Right kidney (tissue), 1 donor: Measurements from ENCODE around the gene NUDC.
"Not testable (repeated sequence)": the region's sequence is repeated elsewhere in the genome, so short reads cannot be mapped to it uniquely, and the experiment has no call there.

Experiments used
- DNase-seq: peaks from one replicate; pipeline ENCODE4 v3.0.0-alpha.2; 2016

NUDC gene

GRCh38 chr1:26910343-26911160 is 11.0 kb upstream of the NUDC start:
- DNase-seq = no peak

DNA sequence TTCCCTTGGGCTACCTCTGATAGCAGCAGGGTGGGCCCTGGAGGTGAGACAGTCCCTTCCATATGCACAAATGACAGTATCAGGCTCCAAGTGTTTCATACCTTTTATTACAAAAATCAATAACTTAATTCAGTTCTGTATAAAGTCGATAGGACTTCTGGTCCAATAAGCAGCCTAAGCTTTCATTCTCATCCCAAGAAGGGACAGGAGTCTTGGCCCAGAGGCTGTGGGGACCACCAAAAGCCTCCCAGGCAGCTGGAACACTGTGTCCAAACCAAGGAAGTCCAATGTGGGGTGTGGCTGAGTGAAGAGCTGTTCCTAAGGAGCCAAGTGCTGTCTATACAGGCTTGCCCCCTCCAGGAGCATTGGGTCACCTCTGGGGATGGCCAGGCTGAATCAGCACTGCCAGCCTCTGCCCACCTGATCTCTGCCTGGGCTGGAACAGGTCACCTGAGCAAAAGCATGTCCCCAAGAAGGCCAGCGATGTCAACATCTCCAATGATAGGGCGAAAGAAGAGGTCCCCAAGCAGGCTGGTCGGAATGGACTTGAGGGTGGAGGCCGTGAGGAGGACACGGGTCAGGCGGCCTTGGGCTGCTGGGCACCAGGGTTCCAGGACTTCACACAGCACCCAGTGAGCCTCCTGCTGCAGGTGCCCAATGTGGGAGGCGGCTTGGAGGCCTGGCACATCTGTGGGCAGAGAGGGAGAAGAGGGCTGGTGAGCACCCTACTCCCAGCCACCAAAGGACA is 10.0 kb upstream of the NUDC start:
- no peak for DNase-seq

GRCh38 chr1:26912147-26912490 is 9.4 kb upstream of the NUDC start:
- DNase-seq = no peak

DNA sequence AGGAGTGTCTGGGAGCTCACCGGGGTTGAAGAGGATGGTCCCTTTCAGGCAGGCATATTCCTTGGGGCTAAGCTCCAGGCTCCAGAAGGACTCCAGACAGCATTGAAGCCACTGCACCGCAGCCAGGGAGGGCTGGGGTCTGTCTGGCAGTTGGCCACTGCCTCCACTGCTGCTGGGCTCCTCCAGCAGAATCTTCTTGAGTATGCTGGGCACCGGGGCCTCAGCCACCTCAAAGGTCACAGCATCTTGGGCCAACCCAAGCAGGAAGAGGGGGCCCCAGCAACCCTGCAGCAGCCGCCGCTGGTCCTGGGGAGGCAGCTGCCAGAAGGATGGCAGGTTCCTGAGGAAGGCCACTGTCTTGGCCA is 8.2 kb upstream of the NUDC start:
- DNase-seq = no peak

GRCh38 chr1:26913754-26914619 is 7.6 kb upstream of the NUDC start, which contains the start of gene NR0B2:
NR0B2 (minus strand) TSS chr1:26913975; CDS start chr1:26913940, 35 bp downstream.
- peak; percentile 31 for DNase-seq

- DNase-seq = no peak
Measured at GRCh38 chr1:26915204-26915842, 6.2 kb upstream of the NUDC start.

DNA sequence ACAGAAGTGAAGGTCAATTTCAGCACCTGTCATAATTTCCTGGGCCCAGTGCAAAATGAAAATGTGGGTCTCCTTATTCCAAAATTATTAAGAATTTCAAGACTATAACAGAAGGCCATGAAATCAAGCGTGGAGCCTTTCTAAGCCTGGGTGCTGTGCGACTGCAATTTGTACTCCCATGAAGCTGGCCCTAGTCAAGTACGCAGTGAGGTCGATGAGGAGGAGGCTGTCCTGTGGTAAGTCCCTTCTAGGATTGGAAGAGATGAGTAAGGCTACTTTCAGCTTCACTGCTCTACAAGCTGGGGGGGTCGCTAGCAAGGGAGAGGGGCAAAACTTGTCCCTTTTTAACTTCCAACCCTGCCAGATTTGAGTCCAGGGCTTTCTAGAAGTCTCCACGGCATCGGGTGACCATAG is 410 bp upstream of the NUDC start:
- DNase-seq = no peak

- no peak for DNase-seq
Measured at GRCh38 chr1:26922431-26922729, 837 bp downstream of the NUDC start.

DNA sequence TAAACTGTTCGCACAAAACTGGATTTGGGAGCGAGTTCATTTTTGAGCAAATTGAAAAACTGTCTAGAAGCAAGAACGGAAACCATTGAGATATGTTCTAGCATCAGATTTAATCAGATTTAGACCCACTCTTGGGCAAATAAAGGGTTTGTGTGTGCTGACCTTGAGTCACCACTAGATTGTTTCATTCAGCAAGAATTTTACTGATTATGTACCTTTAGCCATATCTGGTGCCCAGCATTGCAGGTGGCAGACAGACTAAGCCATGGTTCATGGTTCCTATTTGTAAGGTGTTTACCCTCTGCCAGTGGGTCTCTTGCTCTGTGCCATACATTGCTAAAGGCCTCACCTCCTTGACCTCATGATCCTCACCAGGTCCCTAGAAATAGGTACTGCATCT is 1.4 kb downstream of the NUDC start:
- DNase-seq = no peak

DNA sequence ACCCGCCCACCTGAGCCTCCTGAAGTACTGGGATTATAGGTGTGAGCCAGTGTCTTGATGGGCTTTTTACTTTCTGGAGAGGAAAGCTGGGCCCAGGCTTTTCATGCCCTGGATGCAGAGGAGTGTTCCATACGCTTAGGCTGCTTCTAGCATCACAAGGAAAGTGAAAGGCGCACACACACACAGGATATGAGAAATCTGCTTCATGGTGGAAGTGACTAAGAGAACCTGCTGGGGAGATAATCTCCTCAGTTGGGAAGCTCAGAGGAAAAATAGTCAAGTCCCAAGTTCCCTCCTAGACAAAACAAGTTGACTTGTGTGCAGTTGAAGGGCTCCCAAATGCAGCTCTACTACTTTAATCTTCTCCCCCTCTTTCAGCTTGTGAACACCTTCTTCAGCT is 2.2 kb downstream of the NUDC start:
- DNase-seq = no peak

DNA sequence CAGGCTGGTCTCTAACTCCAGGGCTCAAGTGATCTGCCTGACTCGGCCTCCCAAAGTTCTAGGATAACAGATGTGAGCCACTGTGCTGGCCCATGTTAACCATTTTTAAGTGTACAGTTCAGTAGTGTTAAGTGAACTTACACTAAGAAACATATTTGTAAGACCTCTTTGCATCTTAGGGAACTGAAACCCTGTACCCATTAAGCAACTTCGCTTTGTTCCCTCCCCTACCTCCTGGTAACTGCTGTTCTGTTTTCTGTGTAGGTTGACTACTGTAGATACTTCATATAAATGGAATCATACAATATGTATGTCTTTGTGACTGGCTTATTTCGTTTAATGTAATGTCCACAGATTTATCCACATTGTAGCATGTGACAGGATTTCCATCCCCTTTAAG is 11.0 kb downstream of the NUDC start:
- DNase-seq = no peak

GRCh38 chr1:26936823-26937222 is 15.3 kb downstream of the NUDC start:
- no peak for DNase-seq

DNA sequence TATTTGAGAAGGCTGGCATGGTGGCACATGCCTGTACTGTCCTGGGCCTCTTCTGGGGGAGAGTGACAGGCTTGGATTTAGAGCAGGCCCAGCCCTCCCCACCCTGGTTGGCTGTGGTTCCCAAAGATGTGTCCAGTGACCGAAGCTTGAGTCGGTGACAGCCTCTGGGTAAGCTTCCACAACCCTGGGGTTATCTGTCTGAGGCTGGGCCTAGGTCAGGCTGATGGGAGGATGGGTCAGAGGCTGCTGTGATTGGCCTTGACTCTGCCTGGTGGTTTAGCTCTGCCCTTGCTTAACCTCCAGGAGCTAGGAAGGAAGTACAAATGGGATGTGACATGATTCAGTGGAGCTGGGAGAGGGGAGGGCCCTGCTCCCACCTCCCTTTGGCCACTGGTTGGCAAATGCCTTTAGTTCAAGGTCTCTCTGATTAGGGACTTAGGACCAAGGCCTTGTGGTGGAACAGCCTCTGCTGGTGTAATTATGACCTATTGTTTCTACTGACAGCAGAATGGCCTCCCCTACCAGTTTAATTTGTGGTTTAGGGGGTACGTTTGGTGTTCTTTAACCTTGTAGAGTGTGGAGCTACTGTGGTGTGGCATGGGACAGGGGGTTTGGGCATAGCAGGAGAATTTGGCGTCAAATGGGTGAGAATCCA is 16.6 kb downstream of the NUDC start:
- DNase-seq = no peak

- no peak for DNase-seq
Measured at GRCh38 chr1:26938659-26939025, 17.1 kb downstream of the NUDC start.

DNA sequence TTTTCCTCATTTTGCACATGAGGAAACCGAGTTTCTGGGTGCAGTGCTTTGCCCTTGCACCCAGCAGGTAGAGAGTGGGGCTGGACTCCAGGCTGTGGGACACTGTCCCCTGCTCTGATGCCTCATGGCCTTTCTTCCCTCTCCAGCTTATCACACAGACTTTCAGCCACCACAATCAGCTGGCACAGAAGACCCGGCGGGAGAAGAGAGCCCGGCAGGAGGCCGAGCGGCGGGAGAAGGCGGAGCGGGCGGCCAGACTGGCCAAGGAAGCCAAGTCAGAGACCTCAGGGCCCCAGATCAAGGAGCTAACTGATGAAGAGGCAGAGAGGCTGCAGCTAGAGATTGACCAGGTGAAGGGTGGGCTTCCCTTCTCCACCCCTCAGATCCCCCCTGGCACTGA is 19.8 kb downstream of the NUDC start:
- no peak for DNase-seq

DNA sequence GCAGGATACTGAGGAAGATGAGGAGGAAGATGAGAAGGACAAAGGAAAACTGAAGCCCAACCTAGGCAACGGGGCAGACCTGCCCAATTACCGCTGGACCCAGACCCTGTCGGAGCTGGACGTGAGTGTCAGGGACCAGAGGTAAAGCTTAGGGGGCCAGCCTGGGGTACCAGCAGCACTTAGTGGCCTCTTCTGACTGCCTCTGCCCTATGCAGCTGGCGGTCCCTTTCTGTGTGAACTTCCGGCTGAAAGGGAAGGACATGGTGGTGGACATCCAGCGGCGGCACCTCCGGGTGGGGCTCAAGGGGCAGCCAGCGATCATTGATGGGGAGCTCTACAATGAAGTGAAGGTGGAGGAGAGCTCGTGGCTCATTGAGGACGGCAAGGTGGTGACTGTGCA is 21.1 kb downstream of the NUDC start:
- DNase-seq = no peak

DNA sequence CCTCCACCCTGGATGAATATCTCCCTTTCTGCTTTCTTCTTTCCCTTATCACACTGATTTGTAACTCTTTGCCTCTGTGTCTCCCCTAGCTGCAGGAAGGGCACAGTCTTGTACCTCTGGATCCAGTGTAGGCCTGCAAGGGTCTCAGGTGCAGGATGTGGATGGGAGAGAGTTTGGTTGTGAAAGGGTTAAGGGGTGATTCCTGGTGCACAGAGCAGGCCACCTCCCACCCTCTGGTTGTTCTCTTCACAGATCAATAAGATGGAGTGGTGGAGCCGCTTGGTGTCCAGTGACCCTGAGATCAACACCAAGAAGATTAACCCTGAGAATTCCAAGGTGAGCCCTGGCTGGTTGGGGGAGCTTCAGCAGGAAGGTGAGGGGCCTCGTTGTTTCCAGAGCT is 23.6 kb downstream of the NUDC start:
- DNase-seq = no peak

DNA sequence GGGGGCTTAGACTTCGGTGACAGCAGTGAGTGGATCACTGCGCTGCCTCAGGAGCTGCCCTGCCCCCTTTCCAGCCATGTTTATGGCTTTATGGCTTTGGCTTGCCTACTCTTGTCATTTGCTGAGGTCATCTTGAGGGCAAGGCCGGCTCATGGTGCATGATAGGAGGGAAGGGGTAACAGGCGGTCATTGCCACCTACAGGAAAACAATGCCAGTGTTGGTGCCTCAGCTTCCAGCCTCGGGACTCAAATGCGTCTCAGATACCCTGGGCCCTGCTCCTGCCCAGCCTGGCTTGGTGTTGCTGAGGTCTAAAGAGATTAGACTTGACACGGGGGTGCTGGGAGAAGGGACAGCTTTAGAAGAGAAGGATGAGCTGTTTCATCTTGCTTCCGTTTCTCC is 24.2 kb downstream of the NUDC start:
- DNase-seq = no peak

DNA sequence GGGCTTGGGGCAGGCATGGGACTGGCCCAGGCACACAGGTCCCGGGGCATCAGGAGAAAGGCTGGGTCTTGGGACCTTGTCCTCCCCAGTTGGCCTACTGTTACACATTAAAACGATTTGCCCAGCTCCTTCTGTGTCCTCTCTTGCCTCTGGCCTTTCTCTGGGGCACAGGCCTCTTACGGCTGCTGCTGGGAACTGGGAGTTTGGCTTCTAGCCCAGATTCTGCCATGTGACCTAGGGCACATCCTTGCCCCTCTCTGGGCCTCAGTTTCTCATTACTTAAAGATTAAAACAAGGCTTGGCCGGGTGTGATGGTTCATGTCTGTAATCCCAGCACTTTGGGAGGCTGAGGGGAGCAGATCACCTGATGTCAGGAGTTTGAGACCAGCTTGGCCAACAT is 24.7 kb downstream of the NUDC start:
- no peak for DNase-seq

DNA sequence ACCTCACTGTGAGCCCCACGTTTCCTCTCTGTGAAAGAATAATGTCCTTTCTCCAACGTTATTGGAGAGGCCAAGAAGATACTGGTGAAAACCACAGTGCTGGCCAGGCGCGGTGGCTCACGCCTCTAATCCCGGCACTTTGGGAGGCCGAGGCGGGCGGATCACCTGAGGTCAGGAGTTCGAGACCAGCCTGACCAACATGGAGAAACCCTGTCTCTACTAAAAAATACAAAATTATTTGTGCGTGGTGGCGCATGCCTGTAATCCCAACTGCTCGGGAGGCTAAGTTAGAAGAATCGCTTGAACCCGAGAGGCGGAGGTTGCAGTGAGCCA is 27.1 kb downstream of the NUDC start:
- DNase-seq = not testable (repeated sequence)

DNA sequence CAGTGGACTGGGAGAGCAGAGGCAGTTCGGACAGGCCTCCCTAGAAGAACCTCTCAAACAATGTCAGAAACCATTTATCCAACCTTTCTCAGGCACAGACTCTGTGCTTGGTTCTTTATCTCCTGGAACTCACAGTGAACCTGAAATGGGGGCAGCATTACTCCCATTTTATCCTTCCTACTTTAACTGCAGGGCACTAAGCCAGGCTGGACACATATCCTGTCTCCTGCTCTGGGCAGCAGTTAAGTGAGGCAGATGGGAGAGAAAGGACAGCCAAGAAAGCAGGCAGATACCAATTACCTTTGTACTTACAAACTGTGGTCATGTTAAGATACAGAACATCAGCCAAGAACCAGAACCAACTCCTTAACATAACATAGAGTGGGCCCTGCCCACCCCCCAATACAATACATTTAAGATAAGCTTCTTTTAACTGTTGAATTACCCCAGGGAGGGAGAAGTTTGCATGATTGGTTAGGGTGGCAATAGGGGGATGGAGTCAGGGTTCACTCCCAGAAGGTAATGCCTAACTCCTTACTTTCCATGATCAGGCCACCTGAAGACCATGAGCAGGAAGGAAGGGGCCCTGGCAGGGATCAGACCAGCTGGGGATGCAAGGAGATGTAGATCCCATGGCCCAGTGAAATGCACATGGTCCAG is 27.9 kb downstream of the NUDC start:
- DNase-seq = no peak

DNA sequence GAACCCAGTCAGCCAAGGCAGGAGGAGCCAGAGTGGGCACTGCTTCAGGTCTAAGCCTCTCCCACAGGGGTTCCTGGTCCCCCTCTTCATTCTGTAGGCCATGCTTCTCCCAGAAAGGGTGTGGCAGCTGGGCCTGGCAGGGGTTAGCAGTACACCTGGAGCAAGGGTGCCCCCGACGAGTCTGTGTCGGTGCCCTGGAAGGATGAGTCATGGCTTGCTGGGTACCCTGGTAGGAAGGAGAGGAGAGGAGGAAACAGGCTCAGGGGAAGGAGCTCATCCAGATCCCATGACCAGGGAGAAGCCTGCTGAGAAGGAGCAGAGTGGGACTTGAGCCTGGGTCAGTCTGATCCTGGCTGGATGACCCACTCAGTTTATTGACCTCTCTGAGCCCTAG is 28.4 kb downstream of the NUDC start:
- DNase-seq = no peak
